NK-92 (cell line): ENCODE data around the gene PLXNA3.

Source experiments
- DNase-seq: peaks from one replicate; lab custom pipeline; 2025; ENCODE audit not compliant: unreplicated experiment; lab: John Stamatoyannopoulos, UW

PLXNA3 gene

DNA sequence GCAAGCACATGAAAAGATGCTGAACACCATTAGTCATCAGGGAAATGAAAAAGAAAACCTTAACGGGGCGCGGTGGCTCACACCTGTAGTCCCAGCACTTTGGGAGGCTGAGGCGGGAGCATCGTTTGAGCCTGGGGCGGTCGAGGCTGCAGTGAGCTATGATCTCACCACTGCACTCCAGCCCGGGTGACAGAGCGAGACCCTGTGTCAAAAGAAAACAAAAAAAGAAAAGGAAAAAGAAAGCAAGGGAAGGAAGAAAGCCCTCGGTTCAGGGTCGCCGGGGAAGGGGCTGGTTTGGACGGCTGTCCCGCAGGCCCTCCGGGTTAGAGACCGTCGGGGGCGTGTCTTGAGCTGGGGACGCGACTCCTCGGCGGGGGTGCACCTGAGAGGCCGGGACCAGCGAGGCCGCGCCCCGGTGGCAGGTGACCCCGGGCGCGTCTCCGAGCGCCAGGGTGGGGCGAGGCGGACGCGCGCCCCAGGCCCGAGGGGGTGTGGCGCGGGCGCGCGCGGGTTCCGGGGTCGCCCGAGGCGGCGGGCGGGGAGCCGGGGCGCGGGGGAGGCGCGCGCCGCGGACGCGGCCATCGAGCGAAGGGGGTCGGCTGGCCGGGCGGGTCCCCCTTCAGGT, 478 bp upstream of the PLXNA3 start:
- DNase-seq = no peak

DNA sequence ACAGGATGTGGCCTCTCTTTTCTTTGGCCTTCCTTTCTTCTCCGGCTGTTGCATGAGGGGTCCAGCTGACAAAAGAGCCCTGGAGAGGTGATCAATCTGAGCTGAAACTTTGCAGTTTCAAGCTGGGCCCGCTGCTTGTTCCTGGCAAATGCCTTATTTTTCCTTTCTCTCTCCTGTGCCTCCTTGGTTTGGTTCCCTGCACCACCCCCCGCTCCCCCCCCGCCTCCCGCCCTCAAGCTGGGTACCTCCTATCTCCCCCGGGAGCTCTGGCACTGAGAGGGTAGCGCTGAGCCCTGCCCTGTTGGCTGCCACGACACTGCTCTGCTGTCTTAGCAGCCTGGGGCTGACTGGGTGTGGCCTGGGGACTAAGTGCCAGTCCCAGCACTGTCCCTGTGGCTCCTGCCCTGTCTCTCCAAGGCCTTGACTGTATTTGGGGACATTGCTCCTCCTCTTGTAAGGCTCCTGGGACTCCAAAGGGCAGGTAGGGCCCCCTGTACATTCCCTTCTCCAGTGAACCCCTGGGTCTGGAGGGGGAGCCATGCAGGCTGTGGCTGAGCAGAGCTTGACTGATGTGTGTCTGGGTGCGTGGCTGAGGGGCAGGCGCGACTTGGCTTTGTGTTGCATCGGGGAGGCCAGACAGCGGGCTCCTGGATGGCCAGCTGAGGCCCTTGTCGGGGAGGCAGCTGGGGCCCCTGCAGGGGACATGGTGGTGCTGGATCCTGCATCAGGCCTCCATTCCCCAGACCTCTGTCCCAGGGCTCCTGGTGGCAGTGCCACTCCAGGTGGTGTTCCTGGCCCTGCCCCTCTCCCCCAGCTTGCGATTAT, 1.1 kb downstream of the PLXNA3 start:
- DNase-seq = no peak

DNA sequence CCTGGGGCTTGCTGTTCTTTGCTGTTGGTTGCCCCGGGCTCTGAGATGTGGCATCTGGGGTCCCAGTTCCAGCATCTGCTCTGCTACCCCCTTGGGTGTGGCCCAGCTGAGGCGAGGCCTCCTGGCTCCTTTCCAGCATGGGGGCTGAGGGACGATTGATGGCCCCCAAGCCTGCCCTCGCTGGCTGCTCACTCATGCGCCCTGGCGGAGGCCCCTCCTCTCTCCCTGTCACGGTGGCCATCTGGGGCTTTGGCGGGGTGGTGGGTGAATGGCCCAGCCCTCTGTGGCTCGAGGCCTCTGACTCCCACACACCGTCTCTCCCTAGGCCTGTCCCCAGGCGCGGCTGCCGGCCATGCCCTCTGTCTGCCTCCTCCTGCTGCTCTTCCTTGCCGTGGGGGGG, 1.8 kb downstream of the PLXNA3 start:
- no peak for DNase-seq

DNA sequence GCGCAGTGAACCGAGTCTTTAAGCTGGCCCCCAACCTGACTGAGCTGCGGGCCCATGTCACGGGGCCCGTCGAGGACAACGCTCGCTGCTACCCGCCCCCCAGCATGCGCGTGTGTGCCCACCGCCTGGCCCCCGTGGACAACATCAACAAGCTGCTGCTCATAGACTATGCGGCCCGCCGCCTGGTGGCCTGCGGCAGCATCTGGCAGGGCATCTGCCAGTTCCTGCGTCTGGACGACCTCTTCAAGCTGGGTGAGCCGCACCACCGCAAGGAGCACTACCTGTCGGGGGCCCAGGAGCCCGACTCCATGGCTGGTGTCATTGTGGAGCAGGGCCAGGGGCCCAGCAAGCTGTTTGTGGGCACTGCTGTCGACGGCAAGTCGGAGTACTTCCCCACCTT, 2.2 kb downstream of the PLXNA3 start:
- no peak for DNase-seq

DNA sequence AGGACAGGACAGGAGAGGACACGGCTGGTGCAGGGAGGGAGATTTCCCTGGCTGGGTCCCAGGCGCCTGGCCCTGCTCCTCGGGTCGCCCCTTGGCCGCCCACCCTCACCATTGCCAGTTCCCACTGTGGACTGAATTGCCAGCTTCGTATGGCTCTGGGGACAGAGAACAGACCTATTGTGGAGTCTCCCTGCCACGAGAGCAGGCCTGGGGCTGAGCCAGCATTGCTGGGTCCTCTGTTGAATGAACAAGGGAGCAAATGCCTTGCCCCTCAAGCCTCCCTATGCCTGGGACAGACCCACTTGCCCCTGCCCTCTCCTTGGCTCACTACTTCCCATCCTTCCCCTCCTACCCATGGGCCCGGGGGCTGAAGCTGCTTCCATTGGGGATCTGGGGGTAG, 4.3 kb downstream of the PLXNA3 start:
- DNase-seq = no peak

DNA sequence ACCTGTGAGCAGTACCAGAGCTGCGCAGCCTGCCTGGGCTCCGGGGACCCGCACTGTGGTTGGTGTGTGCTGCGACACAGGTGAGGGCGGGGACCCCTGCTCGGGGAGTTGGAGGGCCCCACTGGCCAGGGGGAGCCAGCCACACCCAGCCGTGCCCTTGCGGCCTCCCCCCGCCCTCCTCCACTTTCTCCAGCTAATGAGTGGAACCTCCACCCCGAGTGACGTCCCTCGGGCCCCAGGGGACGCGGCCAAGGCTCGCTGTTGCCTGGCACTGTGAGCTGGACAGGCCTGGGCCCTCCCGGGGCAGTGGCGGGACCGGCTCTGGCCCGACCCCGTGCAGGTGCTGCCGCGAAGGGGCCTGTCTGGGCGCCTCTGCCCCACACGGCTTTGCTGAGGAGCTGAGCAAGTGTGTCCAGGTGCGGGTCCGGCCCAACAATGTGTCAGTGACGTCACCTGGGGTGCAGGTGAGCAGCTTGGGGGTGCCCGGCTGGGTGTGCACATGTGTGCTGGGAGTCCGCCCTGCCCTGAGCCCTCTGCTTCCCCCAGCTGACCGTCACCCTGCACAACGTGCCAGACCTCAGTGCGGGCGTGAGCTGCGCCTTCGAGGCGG, 5.6 kb downstream of the PLXNA3 start:
- no peak for DNase-seq

DNA sequence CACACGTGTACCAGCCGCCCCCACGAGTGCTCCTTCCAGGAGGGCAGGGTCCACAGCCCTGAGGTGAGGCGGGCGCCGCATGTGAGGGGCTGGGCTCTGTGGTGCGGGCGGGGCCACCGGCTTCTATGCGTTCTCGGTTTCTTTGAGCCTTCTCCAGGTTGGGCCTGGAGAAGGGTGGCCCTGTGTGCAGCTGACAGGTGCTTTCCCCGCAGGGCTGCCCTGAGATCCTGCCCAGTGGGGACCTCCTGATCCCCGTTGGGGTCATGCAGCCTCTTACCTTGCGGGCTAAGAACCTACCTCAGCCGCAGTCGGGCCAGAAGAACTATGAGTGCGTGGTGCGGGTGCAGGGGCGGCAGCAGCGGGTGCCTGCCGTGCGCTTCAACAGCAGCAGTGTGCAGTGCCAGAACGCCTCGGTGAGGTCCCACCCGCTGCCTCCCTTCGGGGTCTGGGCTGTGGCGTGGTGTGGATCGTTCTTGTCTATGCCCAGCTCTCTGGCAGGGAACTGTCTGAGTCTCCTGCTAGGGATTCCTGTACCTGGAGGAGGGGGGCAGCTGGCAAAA, 6.8 kb downstream of the PLXNA3 start:
- DNase-seq = no peak

DNA sequence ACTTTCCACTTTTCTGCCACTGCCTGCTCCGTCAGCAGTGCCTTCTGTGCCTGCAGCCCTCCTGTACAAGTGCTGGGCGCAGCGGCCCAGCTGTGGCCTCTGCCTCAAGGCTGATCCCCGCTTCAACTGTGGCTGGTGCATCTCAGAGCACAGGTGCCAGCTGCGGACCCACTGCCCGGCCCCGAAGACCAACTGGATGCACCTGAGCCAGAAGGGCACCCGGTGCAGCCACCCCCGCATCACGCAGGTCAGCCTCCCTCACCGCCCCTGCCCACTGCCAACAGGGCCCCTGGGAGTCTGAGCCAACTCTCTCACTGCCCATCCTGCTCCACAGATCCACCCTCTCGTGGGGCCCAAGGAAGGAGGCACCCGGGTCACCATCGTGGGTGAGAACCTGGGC, 7.5 kb downstream of the PLXNA3 start:
- no peak for DNase-seq

DNA sequence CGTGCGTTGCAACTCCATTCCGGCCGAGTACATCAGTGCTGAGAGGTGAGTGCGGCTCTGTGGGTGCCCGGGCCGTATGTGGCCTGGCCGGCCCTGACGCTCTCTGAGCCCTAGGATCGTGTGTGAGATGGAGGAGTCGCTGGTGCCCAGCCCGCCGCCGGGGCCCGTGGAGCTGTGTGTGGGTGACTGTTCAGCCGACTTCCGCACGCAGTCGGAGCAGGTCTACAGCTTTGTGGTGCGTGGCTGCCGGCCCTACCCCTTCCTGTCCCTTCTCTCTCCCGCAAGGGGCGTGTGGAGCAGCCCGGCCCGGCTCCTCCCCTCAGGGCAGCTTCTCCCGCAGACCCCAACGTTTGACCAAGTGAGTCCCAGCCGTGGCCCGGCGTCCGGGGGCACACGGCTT, 8.0 kb downstream of the PLXNA3 start:
- no peak for DNase-seq

DNA sequence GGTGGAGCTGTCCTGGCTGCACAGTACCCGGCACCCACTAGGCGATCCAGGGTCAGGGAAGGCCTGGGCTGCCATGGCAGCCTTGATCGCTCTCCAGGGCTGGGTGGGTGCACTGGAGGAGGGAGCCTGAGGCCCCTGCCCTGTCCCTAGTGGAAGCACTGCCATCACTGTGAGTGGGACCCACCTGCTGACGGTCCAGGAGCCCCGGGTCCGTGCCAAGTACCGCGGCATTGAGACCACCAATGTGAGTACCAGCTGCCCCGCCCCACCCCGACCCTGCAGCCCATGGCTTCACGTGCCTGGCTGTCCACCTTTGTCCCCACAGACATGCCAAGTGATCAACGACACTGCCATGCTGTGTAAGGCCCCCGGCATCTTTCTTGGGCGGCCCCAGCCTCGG, 8.8 kb downstream of the PLXNA3 start:
- DNase-seq = no peak

DNA sequence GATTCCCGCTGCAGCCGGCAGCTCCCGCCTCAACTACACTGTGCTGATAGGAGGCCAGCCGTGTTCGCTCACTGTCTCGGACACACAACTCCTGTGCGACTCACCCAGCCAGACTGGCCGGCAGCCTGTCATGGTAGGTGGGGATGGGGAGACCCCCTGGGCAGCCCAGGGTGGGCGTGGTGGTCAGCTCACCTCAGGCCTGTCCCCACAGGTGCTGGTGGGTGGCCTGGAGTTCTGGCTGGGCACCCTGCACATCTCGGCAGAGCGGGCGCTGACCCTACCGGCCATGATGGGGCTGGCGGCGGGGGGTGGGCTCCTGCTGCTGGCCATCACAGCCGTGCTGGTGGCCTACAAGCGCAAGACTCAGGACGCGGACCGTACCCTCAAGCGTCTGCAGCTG, 9.5 kb downstream of the PLXNA3 start:
- DNase-seq = no peak

DNA sequence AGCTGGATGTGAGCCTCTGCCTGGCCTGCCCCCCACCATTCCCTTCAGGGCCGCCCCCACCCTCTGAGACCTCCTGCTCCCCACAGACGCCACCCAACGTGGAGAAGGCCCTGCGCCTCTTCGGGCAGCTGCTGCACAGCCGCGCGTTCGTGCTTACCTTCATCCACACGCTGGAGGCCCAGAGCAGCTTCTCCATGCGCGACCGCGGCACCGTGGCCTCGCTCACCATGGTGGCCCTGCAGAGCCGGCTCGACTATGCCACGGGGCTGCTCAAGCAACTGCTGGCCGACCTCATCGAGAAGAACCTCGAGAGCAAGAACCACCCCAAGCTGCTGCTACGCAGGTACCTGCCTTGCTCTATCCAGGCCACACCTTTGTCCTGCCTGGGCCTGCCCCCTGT, 10.1 kb downstream of the PLXNA3 start:
- DNase-seq = no peak

DNA sequence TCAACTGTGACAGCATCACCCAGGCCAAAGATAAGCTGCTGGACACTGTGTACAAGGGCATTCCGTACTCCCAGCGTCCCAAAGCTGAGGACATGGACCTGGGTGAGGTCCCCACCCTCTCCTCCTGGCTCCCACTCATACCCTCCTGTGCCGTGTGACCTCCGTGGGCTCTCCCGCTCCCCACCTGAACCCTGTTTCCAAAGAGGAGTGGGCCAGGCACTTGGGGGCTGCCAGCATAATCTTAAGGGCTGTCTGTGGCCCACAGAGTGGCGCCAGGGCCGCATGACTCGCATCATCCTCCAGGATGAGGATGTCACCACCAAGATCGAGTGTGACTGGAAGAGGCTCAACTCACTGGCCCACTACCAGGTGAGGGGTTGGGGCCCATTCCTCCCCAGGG, 11.0 kb downstream of the PLXNA3 start:
- DNase-seq = no peak

DNA sequence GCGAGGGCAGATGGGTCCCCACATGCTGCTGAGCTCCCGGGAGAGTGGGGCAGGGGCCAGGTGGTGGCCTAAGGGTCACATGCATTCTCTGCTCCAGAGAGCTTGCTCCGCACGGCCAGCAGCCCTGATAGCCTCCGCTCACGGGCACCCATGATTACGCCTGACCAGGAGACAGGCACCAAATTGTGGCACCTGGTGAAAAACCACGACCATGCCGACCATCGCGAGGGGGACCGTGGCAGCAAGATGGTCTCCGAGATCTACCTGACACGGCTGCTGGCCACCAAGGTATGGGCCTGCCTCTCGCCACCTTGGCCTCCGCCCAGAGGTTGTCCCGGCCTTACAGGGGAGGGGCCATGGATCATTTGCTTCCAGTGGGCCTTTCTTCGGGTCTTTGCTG, 11.8 kb downstream of the PLXNA3 start:
- DNase-seq = no peak

DNA sequence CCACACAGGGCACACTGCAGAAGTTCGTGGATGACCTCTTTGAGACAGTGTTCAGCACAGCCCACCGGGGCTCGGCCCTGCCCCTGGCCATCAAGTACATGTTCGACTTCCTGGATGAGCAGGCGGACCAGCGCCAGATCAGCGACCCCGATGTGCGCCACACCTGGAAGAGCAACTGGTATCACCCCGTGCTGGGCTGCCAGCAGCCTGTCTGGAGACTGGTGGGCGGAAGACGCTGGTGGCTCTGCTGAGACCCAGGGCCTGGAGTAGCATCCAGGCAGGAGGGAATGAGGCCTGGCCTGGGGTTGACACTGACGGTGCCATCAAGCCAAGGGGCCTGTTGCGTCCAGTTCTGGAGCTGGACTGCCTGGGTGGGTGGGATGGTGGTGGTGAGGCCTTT, 12.4 kb downstream of the PLXNA3 start:
- DNase-seq = no peak

DNA sequence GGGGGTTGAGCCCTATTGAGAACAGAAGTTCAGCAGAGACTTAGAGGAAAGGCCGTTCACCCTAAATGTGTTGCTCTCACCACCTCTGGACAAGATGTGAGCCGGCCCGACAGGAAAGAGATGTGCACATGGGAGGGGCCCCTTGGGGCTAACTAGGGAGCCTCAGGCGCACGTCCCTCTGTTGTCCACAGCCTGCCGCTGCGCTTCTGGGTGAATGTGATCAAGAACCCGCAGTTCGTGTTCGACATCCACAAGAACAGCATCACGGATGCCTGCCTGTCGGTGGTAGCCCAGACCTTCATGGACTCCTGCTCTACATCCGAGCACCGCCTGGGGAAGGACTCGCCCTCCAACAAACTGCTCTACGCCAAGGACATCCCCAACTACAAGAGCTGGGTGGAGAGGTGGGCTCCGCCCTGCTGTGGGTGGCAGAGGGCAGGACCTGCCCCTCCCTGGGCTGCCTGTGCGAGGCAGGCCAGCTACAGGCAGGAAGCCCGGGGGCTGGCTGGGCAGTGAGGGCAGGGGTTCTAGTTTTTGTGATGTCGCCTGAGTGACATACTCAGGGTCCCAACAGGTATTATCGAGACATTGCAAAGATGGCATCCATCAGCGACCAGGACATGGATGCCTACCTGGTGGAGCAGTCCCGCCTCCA, 13.0 kb downstream of the PLXNA3 start:
- no peak for DNase-seq

DNA sequence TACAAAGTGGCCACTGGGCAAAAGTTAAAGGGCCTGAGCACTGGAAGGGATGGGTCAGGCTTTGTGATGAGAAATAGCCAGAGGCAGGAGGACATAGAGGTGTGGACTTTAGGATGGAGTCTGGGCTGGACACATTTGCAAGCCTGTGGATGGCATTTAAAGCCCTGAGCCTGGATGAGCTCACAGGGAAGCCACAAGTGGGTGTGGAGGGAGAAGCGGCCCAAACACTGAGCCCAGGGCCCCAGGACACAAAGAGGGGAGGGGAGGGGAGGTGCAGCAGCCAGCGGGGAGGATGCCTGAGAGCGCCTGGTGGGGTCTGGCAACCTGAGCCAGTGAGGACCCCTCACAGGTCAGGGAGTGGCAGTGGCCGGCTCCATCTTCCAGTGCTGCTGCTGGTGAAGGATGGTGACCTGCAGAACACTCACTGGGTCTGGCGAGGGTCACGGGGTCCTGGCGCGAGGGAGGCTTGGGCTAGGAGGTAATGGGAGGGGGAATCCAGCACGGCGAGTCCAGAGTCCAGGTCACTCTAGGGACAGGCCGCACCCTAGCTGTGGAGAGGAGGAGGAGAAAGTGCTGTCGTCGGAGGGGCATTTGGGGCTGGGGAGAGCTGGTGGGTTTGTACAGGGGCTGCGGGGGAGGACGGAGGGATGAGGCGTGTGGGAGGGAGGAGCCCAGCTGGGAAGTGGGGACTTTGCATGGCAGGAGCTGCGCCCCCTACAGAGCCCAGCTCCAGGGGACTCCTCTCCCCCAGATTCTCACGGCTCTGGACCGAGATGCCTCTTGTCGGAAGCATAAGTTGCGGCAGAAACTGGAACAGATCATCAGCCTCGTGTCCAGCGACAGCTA, 14.0 kb downstream of the PLXNA3 start:
- DNase-seq = no peak

DNA sequence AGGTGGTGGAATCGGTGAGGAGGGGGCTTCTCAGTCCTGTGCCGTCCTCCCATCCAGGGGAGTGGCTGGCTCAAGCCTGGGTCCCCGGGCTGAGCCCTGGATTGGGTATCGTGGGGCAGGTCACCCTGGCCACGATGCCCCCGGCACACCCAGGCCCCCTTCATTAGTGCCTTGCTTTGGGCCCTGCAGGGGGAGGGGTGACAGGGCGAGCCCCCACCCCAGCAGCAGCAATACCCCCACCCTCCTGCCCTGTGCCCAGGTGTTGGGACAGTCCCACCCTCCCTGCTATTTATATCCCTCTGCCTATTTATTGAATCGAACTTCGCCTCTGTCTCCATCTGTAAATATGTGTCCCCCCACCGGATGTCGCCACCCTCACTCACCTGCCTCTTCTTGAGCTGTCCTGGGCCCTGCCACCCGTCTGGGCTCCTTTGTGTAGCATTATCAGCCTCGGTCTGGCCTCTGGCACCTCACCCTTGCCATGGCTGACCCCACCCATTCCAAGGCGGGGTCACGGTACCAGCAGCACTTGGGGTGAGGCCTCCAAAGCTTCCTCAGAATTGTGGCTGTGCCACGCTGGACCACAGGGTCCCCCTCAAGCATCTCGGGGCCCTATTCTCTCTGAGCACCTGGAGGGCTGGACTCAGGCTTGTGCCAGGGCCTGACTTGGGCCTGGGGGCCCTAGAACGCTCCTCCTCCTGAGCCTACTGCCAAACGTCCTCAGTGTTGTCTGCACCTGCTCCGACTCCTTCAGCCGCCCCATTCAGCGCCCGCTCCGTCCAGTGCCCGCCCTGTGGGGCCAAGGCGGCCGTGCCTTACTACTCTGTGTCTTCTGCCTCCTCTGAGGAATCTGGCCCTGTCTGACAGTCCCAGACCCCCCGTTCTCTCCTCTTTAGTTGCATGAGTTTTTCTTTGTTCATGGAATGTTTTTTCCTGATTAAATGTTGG, 14.9 kb downstream of the PLXNA3 start:
- DNase-seq = no peak

DNA sequence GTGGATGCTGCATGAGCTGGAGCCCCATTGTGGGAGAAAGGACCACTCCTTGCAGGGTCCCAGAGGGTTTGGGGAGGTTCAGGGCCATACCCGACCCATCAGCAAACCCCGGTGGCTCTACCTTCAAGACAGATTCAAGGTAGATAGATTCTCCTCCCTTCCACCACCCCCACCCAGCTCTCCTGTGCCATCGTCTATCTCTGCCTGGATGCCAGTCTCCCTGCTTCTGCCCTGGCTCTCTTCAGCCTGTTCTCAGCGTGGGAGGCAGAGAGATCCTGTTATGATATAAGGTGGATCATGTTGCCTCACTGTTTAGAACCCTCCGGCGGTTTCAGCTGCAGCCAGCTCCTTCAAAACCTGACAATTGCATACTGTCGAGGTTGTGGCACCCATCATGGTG, 15.6 kb downstream of the PLXNA3 start:
- DNase-seq = no peak

DNA sequence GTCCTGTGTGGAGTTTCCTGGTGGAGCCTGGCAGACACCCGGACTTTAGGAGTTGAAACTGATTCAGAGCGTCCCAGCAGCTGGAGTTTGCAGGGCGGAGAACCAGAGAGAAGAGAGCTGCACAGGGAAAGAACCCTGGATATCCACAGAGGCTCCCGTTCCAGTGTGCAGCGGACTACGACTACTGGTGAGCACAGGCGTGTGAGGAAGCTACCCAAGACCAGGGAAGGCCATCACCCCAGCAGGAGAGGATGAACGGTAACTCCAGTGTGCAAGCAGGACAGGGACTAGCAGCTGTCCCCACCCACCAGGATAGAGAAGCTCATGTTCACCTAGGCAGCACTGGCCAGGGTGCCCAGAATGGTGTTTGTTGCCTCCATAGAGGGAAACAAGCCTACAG, 18.7 kb downstream of the PLXNA3 start:
- no peak for DNase-seq
